Breast epithelium (tissue), 4 donors: Measurements from ENCODE around the gene C1orf105. TPM values are rescaled to one million over a fixed set of nuclear protein-coding genes. Genes with fewer than 3 reads are reported as not detected.
"Not testable (repeated sequence)": the region's sequence is repeated elsewhere in the genome, so short reads cannot be mapped to it uniquely, and the experiment has no call there.

ENCODE experiments used
- DNase-seq, 2 donors: peaks; one replicate each; pipeline ENCODE4 v3.0.0-alpha.2; 2019; ENCODE audit warnings: low spot score in 2 of 2
- H3K27ac ChIP-seq, 2 donors: fragments of 200-600 bp; sonication (generic) in 1 of 2; one replicate each; pipeline ENCODE4 v1.5.1; 2016 to 2019; ENCODE audit warnings: mild to moderate bottlenecking in 1 of 2
- H3K27me3 ChIP-seq, 2 donors: fragments of 200-600 bp; sonication (generic) in 1 of 2; one replicate each; pipeline versions ENCODE4 v1.5.1 to v1.6.0; 2017 to 2019; ENCODE audit warnings: control low read depth in 1 of 2, mild to moderate bottlenecking in 1 of 2
- H3K36me3 ChIP-seq: fragments of 200-600 bp; one replicate; pipeline ENCODE4 v1.5.1; 2019
- H3K4me1 ChIP-seq, 2 donors: fragments of 200-600 bp; sonication (generic); one replicate each; pipeline ENCODE4 v1.5.1; 2016 to 2019; ENCODE audit warnings: control low read depth in 1 of 2
- H3K4me3 ChIP-seq, 3 donors: fragments of 200-600 bp; sonication (generic); 1 replicate in 2 of 3; 2 replicates in 1 of 3; pipeline ENCODE4 v1.5.1; 2016 to 2019; ENCODE audit warnings: mild to moderate bottlenecking in 3 of 3, moderate library complexity in 2 of 3
- H3K9me3 ChIP-seq, 2 donors: fragments of 200-600 bp; sonication (generic) in 1 of 2; one replicate each; pipeline ENCODE4 v1.5.1; 2016 to 2019; ENCODE audit warnings: control low read depth in 1 of 2
- POLR2A ChIP-seq: fragments of 450-650 bp; IDR thresholded peaks from one replicate; pipeline ENCODE4 v1.6.1; 2016; ENCODE audit warnings: antibody characterized with exemption, mild to moderate bottlenecking, moderate library complexity
- POLR2AphosphoS5 ChIP-seq, 3 donors: sonication (generic); formaldehyde crosslinking; IDR thresholded peaks; one replicate each; pipeline ENCODE4 v1.6.1; 2017; ENCODE audit warnings: antibody characterized with exemption in 3 of 3
- intact Hi-C: fragments of 100-400 bp; cut with DNase I; formaldehyde crosslinking; loops from one replicate; pipeline ENCODE4 v1.15.1; 2023; ENCODE audit warnings: low total_unique reads
- total RNA-seq, 3 donors: library from RNA; depleted of rRNA; stranded (reverse); fragments of >200 nt; gene quantifications; one replicate each; pipeline ENCODE4 v1.1.0, GENCODE V29; 2016
- TF ChIP-seq, protein P1 (sequence below), 3 donors: fragments of 450-650 bp; IDR thresholded peaks; one replicate each; pipeline ENCODE4 v1.5.1; 2016 to 2017; ENCODE audit warnings: antibody characterized with exemption in 3 of 3, mild to moderate bottlenecking in 3 of 3, moderate library complexity in 3 of 3

C1orf105 gene
- total RNA-seq, 3 donors from 2014 or later, result not detected

- no peak for DNase-seq
- Histone ChIP-seq H3K27ac (no peak overlapping the region), H3K9me3 (no peaks in the 10 kb centered on the region), H3K27me3 (no peaks in the 10 kb centered on the region), H3K4me1 (peaks cover 0 to 6% of the 10 kb centered on the region in 2 donors), H3K36me3 (no peaks in the 10 kb centered on the region), H3K4me3 (no peak overlapping the region)
- no peak for TF ChIP-seq POLR2A
- TF ChIP-seq, protein P1, sequence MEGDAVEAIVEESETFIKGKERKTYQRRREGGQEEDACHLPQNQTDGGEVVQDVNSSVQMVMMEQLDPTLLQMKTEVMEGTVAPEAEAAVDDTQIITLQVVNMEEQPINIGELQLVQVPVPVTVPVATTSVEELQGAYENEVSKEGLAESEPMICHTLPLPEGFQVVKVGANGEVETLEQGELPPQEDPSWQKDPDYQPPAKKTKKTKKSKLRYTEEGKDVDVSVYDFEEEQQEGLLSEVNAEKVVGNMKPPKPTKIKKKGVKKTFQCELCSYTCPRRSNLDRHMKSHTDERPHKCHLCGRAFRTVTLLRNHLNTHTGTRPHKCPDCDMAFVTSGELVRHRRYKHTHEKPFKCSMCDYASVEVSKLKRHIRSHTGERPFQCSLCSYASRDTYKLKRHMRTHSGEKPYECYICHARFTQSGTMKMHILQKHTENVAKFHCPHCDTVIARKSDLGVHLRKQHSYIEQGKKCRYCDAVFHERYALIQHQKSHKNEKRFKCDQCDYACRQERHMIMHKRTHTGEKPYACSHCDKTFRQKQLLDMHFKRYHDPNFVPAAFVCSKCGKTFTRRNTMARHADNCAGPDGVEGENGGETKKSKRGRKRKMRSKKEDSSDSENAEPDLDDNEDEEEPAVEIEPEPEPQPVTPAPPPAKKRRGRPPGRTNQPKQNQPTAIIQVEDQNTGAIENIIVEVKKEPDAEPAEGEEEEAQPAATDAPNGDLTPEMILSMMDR (IDR thresholded peaks at IDR 0.05), result no peak
- TF ChIP-seq POLR2AphosphoS5 (IDR thresholded peaks at IDR 0.05), result no peak
- intact Hi-C loops, result no loop called here
Observed at GRCh38 chr1:172494166-172494565, 73.7 kb downstream of the C1orf105 start.

DNA sequence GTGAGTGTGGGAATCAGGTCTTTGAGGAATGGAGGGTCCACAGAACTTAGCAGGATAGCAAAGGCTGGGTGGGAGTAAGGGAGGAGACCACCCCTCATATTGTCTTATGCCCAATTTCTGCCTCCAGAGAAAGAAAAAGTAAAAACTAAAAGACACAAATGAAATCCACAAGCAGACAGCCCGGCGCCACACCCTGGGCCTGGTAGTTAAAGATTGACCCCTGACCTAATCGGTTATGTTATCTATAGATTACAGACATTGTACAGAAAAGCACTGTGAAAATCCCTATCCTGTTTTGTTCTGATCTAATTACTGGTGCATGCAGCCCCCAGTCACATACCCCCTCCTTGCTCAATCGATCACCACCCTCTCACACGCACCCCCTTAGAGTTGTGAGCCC is 75.6 kb downstream of the C1orf105 start:
- H3K4me3 ChIP-seq, H3K9me3 ChIP-seq, H3K4me1 ChIP-seq, H3K27me3 ChIP-seq, H3K36me3 ChIP-seq, intact Hi-C loops, DNase-seq: not testable (repeated sequence)
- peak overlapping the region; percentile 64 to 80 for H3K27ac ChIP-seq

GRCh38 chr1:172496678-172497077 is 76.2 kb downstream of the C1orf105 start:
- no peaks in the 10 kb centered on the region for H3K27me3 ChIP-seq
- no peaks in the 10 kb centered on the region for H3K9me3 ChIP-seq
- intact Hi-C loops, result no loop called here
- H3K4me1 ChIP-seq, result peaks cover 0 to 6% of the 10 kb centered on the region in 2 donors
- DNase-seq, result no peak
- peak overlapping the region; percentile 64 to 80 for H3K27ac ChIP-seq
- TF ChIP-seq POLR2AphosphoS5 (IDR thresholded peaks at IDR 0.05) (no peak), POLR2A (no peak)
- TF ChIP-seq, protein P1 (IDR thresholded peaks at IDR 0.05), result no peak
- no peak overlapping the region for H3K4me3 ChIP-seq
- H3K36me3 ChIP-seq, result no peaks in the 10 kb centered on the region

DNA sequence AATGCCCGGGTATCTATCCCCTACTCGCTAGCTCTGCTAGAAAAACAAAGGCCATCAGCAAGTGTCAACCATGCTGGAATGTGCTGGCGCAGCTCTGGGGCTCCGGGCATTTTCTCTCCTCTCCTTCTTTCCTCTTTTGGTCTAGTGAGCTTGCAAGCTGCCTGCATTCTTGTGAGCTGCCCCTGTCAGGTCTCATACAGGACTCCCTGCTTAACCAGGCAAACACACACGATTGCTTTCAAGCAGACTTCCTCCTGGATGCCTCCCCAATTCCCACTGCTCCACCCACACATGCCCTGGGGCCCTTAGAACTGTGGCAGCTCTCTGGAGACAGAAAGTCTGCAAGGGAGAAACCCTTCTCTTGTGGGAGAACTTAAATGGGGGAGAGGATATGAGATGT is 76.7 kb downstream of the C1orf105 start:
- H3K4me3 ChIP-seq, result no peak overlapping the region

GRCh38 chr1:172498857-172499256 is 78.4 kb downstream of the C1orf105 start:
- Histone ChIP-seq H3K27me3 (no peaks in the 10 kb centered on the region), H3K36me3 (no peaks in the 10 kb centered on the region), H3K9me3 (no peaks in the 10 kb centered on the region), H3K4me3 (no peak overlapping the region), H3K27ac (peak overlapping the region; percentile 63 to 80), H3K4me1 (peaks cover 0 to 6% of the 10 kb centered on the region in 2 donors)
- peak in 1 of 2 donors; percentile 41 for DNase-seq
- TF ChIP-seq POLR2A (no peak), POLR2AphosphoS5 (IDR thresholded peaks at IDR 0.05) (peak in 1 of 3 donors; percentile 27)
- TF ChIP-seq, protein P1 (IDR thresholded peaks at IDR 0.05), result no peak
- intact Hi-C loops, result no loop called here

More for the DNA sequence above, 76.7 kb downstream of the C1orf105 start:
- no peaks in the 10 kb centered on the region for H3K9me3 ChIP-seq
- TF ChIP-seq POLR2AphosphoS5 (IDR thresholded peaks at IDR 0.05), result no peak
- TF ChIP-seq, protein P1 (IDR thresholded peaks at IDR 0.05), result no peak
- no peak for TF ChIP-seq POLR2A
- peak overlapping the region; percentile 64 to 80 for H3K27ac ChIP-seq
- H3K27me3 ChIP-seq, result no peaks in the 10 kb centered on the region
- intact Hi-C loops, result no loop called here
- H3K36me3 ChIP-seq, result no peaks in the 10 kb centered on the region
- H3K4me1 ChIP-seq, result peaks cover 0 to 6% of the 10 kb centered on the region in 2 donors
- DNase-seq, result peak; percentile 71 to 86
